Right lobe of liver (tissue), 6 donors: ENCODE data around the gene MRPS33. TPM values are rescaled to one million over a fixed set of nuclear protein-coding genes. Genes with fewer than 3 reads are reported as not detected.

Experiments
- ATAC-seq, 4 donors: fragments of 200-7000 bp; cut with Tn5 transposase; one replicate each; pipeline ENCODE4 v1.9.1; 2020; ENCODE audit warnings: mild to moderate bottlenecking in 4 of 4, moderate library complexity in 4 of 4
- DNase-seq, 3 donors: peaks; one replicate each; pipeline ENCODE4 v3.0.0-alpha.2; 2020
- H3K27ac ChIP-seq, 3 donors: fragments of 200-600 bp; one replicate each; pipeline ENCODE4 v1.8.0; 2022
- H3K27me3 ChIP-seq, 2 donors: fragments of 200-600 bp; one replicate each; pipeline ENCODE4 v1.8.0; 2022
- H3K36me3 ChIP-seq, 4 donors: fragments of 200-600 bp; sonication (generic) in 1 of 4; one replicate each; pipeline versions ENCODE4 v1.5.1 to v1.8.0; 2017 to 2022; ENCODE audit warnings: control low read depth in 1 of 4
- H3K4me1 ChIP-seq, 4 donors: fragments of 200-600 bp; sonication (generic) in 1 of 4; one replicate each; pipeline versions ENCODE4 v1.5.1 to v1.8.0; 2017 to 2022; ENCODE audit warnings: control low read depth in 1 of 4
- H3K4me3 ChIP-seq, 3 donors: fragments of 200-600 bp; one replicate each; pipeline ENCODE4 v1.8.0; 2022
- H3K9me3 ChIP-seq, 4 donors: fragments of 200-600 bp; sonication (generic) in 1 of 4; one replicate each; pipeline versions ENCODE4 v1.5.1 to v1.8.0; 2017 to 2022; ENCODE audit warnings: control low read depth in 1 of 4
- POLR2A ChIP-seq: fragments of 450-650 bp; IDR thresholded peaks from one replicate; pipeline ENCODE4 v1.6.1; 2017; ENCODE audit warnings: antibody characterized with exemption, mild to moderate bottlenecking
- WGBS: methylation state at CpG from one replicate; pipeline ENCODE4 v1.1.6; 2018; ENCODE audit warnings: low coverage, low lambda C conversion rate; ENCODE audit not compliant: insufficient coverage; ENCODE audit errors: missing lambda C conversion rate; 5-methylcytosine and 5-hydroxymethylcytosine counted together
- intact Hi-C, 2 donors: fragments of 100-400 bp; cut with DNase I; formaldehyde crosslinking; loops; one replicate each; pipeline versions ENCODE4 v1.11.2 to v1.14.1; 2022
- total RNA-seq, 6 experiments: library from RNA; depleted of rRNA in 2 of 6; stranded (reverse); fragments of >200 nt in 2 of 6; fragmentation: NEBNext Ultra II Directional in 3 of 6; extraction: Animal tissue kit (Norgen Biotek cat#: 25700) in 3 of 6; gene quantifications; one replicate each; pipeline versions ENCODE4 v1.1.0 to v1.2.4, GENCODE V29; 2016 to 2023
- TF ChIP-seq, protein P1 (sequence below), 4 donors: fragments of 200-600 bp in 3 of 4; fragments of 450-650 bp in 1 of 4; IDR thresholded peaks; one replicate each; pipeline versions ENCODE4 v1.5.1 to v1.8.0; 2016 to 2022; ENCODE audit warnings: antibody characterized with exemption in 4 of 4, mild to moderate bottlenecking in 2 of 4
- donor health status: DM: no; HTN: yes; CAD: no.
- donor health status: DM: no; HTN: no; CAD: no.
- donor health status: DM: no; HTN: no; CAD: no.
- donor health status: DM: no; HTN: yes; CAD: no.
- donor health status: DM: no; HTN: yes; CAD: no.

MRPS33 gene
- total RNA-seq, 6 experiments from 2014 or later = 26.0 to 44.4 (median 31.1) TPM

DNA sequence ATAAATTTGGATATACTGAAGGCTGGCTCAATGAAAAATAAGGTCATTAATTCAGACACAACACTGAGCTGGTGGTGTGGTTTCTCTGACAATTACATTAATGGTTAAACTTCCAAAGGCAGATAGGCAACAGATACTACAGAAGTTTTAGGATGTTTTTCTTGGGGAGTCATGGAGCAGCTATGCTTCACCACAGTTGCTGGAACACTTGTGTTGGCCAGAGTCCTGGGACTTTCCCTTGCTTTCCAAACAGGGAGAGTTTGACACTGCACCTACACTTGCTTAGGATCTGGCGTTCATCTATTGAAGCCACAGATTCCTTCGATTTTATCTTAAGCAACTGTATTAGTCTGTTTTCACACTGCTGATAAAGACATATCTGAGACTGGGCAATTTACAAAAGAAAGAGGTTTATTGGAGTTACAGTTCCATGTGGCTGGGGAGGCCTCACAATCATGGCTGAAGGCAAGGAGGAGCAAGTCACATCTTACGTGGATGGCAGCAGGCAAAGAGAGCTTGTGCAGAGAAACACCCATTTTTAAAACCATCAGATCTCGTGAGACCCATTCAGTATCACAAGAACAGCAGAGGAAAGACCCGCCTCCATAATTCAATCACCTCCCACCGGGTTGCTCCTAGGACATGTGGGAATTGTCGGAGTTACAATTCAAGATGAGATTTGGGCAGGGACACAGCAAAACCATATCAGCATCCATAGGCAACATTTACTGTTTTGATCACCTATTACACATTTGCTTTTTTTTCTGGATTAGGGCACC, 31.3 kb upstream of the MRPS33 start:
- no peak overlapping the region for H3K4me3 ChIP-seq
- H3K27me3 ChIP-seq = no peaks in the 10 kb centered on the region
- H3K36me3 ChIP-seq = no peaks in the 10 kb centered on the region
- H3K9me3 ChIP-seq = no peaks in the 10 kb centered on the region
- ATAC-seq = peak in 1 of 4 donors; percentile 32
- whole genome bisulfite sequencing = 84% methylated on average over 5 of the region's 7 CpGs
- H3K4me1 ChIP-seq = peaks cover 0 to 13% (median 0%) of the 10 kb centered on the region in 4 donors
- TF ChIP-seq POLR2A = no peak
- TF ChIP-seq, protein P1, sequence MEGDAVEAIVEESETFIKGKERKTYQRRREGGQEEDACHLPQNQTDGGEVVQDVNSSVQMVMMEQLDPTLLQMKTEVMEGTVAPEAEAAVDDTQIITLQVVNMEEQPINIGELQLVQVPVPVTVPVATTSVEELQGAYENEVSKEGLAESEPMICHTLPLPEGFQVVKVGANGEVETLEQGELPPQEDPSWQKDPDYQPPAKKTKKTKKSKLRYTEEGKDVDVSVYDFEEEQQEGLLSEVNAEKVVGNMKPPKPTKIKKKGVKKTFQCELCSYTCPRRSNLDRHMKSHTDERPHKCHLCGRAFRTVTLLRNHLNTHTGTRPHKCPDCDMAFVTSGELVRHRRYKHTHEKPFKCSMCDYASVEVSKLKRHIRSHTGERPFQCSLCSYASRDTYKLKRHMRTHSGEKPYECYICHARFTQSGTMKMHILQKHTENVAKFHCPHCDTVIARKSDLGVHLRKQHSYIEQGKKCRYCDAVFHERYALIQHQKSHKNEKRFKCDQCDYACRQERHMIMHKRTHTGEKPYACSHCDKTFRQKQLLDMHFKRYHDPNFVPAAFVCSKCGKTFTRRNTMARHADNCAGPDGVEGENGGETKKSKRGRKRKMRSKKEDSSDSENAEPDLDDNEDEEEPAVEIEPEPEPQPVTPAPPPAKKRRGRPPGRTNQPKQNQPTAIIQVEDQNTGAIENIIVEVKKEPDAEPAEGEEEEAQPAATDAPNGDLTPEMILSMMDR (IDR thresholded peaks at IDR 0.05) = no peak
- no peak for DNase-seq
- no peak overlapping the region for H3K27ac ChIP-seq
- intact Hi-C loops = no loop called here

DNA sequence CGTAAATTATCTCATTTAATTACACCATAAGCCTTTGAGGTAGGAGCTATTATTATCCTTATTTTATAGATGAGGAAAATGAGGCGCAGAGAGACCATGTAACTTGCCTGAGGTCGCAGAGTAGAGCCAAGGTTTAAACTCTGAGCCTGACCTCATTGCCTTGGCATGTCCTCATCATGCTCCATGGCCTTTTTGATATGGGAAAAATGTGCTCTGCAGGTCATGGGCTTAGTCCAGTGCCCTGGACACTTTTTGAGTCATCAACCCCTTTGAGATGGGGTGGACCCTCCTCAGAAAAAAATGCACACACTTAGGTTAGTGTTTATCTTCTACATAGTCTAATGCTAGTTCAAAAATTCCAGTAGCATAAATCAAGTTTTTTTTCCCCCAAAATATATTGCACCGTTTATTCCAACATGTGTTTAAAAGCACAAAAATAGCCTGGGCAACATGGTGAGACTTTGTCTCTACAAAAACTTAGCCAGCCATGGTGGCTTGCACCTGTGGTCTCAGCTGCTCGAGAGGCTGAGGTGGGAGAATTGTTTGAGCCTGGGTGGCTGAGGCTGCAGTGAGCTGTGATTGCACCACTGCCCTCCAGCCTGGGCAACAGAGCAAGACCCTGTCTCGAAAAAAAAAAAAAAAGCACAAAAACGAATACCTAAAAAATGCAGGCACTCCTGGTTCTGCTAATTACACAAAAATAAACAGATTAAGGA, 30.5 kb upstream of the MRPS33 start:
- no peak for DNase-seq
- 52% methylated on average over 7 of the region's 7 CpGs for WGBS
- ATAC-seq = no peak
- no peaks in the 10 kb centered on the region for H3K9me3 ChIP-seq
- H3K4me1 ChIP-seq = peaks cover 0 to 13% (median 0%) of the 10 kb centered on the region in 4 donors
- H3K27me3 ChIP-seq = no peaks in the 10 kb centered on the region
- H3K36me3 ChIP-seq = no peaks in the 10 kb centered on the region
- intact Hi-C loops = no loop called here
- H3K27ac ChIP-seq = no peak overlapping the region
- H3K4me3 ChIP-seq = no peak overlapping the region
- TF ChIP-seq, protein P1 (IDR thresholded peaks at IDR 0.05) = no peak
- no peak for TF ChIP-seq POLR2A

DNA sequence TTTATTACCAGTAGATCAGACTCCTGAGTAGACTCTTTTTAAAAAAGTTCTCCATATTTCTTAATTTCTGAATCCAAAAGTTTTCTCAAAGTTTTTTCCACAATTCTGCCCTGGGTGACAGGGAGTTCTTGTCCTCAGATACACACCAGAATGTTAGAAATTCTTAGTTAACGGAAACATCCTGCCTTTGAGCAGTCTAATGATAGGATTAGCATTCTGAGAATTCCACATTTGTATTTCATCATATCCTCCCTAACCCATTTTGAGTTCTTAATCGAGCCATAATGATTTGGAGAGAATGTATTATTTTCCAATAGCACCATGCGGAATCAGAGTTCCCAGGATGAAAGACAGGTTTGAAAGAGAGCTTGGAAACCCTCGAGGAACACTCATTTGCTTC, 28.9 kb upstream of the MRPS33 start:
- 68% methylated on average over 4 of the region's 4 CpGs for WGBS
- no peak for TF ChIP-seq POLR2A
- TF ChIP-seq, protein P1 (IDR thresholded peaks at IDR 0.05) = no peak
- H3K9me3 ChIP-seq = no peaks in the 10 kb centered on the region
- peaks cover 0 to 13% (median 0%) of the 10 kb centered on the region in 4 donors for H3K4me1 ChIP-seq
- H3K4me3 ChIP-seq = no peak overlapping the region
- ATAC-seq = no peak
- no peak overlapping the region for H3K27ac ChIP-seq
- intact Hi-C loops = no loop called here
- H3K27me3 ChIP-seq = no peaks in the 10 kb centered on the region
- no peak for DNase-seq
- H3K36me3 ChIP-seq = no peaks in the 10 kb centered on the region

DNA sequence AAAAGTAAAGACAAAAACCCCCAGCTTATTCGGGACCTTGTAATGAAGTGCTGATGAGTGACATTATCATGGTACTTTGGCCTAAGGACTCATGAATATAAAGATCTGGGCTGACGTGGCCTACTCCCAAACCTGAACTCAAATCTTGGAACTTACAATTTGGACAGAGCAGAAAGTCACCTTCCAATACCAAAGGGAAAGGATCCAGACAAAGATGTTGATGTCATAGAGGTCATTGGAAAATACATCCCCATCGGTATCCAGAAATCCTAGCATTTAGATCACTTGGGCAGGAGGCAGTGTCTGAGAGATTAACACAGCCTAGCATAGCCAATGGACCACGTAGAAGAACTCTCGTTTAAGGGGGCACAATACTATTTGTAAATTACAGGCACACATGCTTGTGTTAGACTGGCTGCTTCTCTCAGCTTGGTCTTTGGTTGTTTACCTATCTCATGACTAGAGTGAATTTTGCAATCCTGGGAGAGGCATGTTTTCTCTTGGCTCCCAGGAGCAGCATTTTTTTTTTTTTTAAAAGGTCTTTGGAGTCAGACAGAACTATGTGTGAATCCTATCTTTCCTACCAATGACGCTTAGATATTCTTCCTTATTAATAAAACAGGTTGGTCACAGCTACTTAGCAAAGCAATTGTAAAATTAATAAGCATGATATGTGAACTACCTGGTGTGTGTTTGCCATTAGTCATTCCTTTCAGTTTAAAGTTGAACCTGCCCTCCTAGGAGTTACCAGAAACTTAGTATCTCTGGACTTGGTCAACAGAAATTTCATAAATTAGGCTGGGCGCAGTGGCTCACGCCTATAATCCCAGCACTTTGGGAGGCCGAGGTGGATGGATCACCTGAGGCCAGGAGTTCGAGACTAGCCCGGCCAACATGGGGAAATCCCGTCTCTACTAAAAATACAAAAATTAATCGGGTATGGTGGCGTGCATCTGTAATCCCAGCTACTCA, 27.8 kb upstream of the MRPS33 start:
- peak overlapping the region; percentile 43 to 61 (median 55) for H3K27ac ChIP-seq
- intact Hi-C loops = no loop called here
- H3K9me3 ChIP-seq = no peaks in the 10 kb centered on the region
- peaks cover 0 to 13% (median 0%) of the 10 kb centered on the region in 4 donors for H3K4me1 ChIP-seq
- DNase-seq (no peak), ATAC-seq (peak; percentile 93 to 98 (median 97))
- H3K36me3 ChIP-seq = no peaks in the 10 kb centered on the region
- TF ChIP-seq, protein P1 (IDR thresholded peaks at IDR 0.05) = no peak
- no peak for TF ChIP-seq POLR2A
- WGBS = 46% methylated on average over 12 of the region's 14 CpGs
- no peaks in the 10 kb centered on the region for H3K27me3 ChIP-seq
- no peak overlapping the region for H3K4me3 ChIP-seq
